ENCODE measurements around the gene LZTS2. TPM values are rescaled to one million over a fixed set of nuclear protein-coding genes. Genes with fewer than 3 reads are reported as not detected.

Gene LZTS2
- total and polyA plus RNA-seq, 2 of the 4 experiments (the other 2 are of a cell fraction), result 19.2 to 101 TPM

DNA sequence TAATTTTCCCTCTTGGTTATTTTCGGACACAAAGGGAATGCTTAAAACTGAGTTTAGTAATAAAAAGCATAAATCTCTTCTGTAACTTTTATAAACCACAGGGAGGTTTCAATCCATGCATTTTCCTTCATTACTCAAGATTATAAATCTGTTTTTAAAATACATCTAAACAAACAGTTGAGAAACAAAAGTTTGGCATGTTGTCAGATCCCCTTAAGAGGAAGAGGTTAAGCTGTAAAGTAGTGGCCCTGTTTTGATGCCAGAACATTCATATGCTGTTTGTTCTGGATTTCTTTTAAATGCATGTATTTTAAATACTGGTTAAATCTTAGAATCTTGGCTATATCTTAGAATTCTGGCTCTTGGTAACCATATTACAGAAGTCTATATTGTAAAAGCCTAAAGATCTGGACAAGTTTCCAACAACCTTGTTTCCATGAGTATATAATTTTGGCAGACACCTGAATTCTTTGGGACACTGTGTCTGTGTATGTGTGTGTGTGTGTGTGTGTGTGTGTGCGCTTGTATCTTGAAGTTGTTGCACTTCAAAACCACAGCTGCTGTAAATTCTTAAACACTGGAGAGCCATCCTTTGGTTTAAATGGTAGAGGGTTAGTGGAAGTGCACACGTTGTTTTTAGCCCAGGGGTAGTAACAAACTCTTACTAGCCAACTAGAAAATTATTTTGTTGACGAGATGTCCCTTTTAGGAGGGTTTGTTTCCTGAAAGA is 37.1 kb upstream of the LZTS2 start:
- Histone ChIP-seq H2BK120ac (ENCODE audit: low read depth, low read length) (no peak overlapping the region), H4K91ac (ENCODE audit: insufficient read depth, low read depth, low read length) (no peak overlapping the region), H2BK20ac (ENCODE audit: low read depth, low read length) (no peak overlapping the region), H2AK5ac (ENCODE audit: low read depth, low read length) (no peak overlapping the region), H3K79me1 (ENCODE audit: low read depth in 1 of 2, low read length in 2 of 2) (0 out of 4 replicates have a peak, but pooled peaks cover 2 to 5% of the 10 kb centered on the region in 2 experiments), H3K56ac (ENCODE audit: extremely low read depth, insufficient read depth, low read length) (no peak overlapping the region), H3K4me1 (ENCODE audit: control insufficient read depth, insufficient read depth, low read length) (no peaks in the 10 kb centered on the region), H2BK15ac (ENCODE audit: low read depth, low read length) (no peak overlapping the region), H3K9me1 (ENCODE audit: insufficient read depth, low read length) (0 out of 2 replicates have a peak, but pooled peaks cover 3% of the 10 kb centered on the region), H3K27me3 (ENCODE audit: control insufficient read depth, insufficient read depth, low read length) (no peaks in the 10 kb centered on the region), H3K27ac (ENCODE audit: insufficient read depth, low read length) (no peak overlapping the region), H3K18ac (ENCODE audit: low read depth, low read length) (no peak overlapping the region), H3K4me2 (ENCODE audit: low read depth, low read length) (no peak overlapping the region), H4K5ac (ENCODE audit: low read depth, low read length) (no peak overlapping the region), H3K4me3 (ENCODE audit: insufficient read depth, low read depth, low read length) (no peak overlapping the region), H3K23ac (ENCODE audit: low read depth, low read length) (no peak overlapping the region), H2AFZ (replicated peaks; ENCODE audit: low read length, poor library complexity) (no peak overlapping the region), H3K9ac (ENCODE audit: low read depth, low read length) (no peak overlapping the region), H4K20me1 (ENCODE audit: insufficient read depth, low read length) (no peaks in the 10 kb centered on the region), H4K8ac (ENCODE audit: low read depth in 2 of 2, low read length in 2 of 2) (no peak overlapping the region), H2AK9ac (replicated peaks; ENCODE audit: low read depth, low read length, poor library complexity) (no peak overlapping the region), H3K4ac (ENCODE audit: low read depth, low read length) (no peak overlapping the region), H2BK5ac (ENCODE audit: low read depth, low read length, poor library complexity, severe bottlenecking) (no peak overlapping the region), H3K14ac (replicated peaks; ENCODE audit: low read depth, low read length) (no peak overlapping the region), H3K9me3 (ENCODE audit: control insufficient read depth, insufficient read depth, low read length) (no peaks in the 10 kb centered on the region), H3K36me3 (ENCODE audit: control insufficient read depth, insufficient read depth, low read length) (peaks cover 22% of the 10 kb centered on the region)
- no peak for TF ChIP-seq BHLHE40 (IDR thresholded peaks at IDR 0.05; ENCODE audit: low read depth, low read length)
- TF ChIP-seq FOS (IDR thresholded peaks at IDR 0.05; ENCODE audit: low read depth, low read length), result no peak
- TF ChIP-seq USF2 (IDR thresholded peaks at IDR 0.05; ENCODE audit: low read depth, low read length), result no peak
- no TSS peak for BruUV-seq (replicated peaks)
- POLR2A ChIA-PET (ENCODE audit: unreplicated experiment), result no interaction called here
- dilution Hi-C loops (cut with HindIII; ENCODE audit: low sequenced_read_pairs, unreplicated experiment) (no loop called here), in situ Hi-C loops (cut with MboI; ENCODE audit: low sequenced_read_pairs) (no loop called here), intact Hi-C loops (cut with micrococcal nuclease) (loop anchor here (5.0 kb wide), 1 partner anchor 35 kb away; no protein-coding TSS in a partner anchor)
- WGBS, 2 experiments (ENCODE audit: extremely low coverage in 2 of 2, insufficient read length in 1 of 2), result no CpG with 5 or more reads among the region's 4 CpGs
- DNase-seq (no peak), ATAC-seq (ENCODE audit: low read depth) (no peak)
- CTCF ChIA-PET, result no interaction called here

Data from IMR-90 (cell line).